Measurements from ENCODE around the gene DEK.

- TF ChIP-seq CTCF (IDR thresholded peaks at IDR 0.05) (no peak), POLR2A (IDR thresholded peaks at IDR 0.05) (no peak)
Observed at GRCh38 chr6:18248698-18249097, 15.6 kb downstream of the DEK start.
